ENCODE measurements around the gene PSMA2.
A peak's percentile ranks its signal among the peaks of the same experiment; 100 is the strongest.

Gene PSMA2

DNA sequence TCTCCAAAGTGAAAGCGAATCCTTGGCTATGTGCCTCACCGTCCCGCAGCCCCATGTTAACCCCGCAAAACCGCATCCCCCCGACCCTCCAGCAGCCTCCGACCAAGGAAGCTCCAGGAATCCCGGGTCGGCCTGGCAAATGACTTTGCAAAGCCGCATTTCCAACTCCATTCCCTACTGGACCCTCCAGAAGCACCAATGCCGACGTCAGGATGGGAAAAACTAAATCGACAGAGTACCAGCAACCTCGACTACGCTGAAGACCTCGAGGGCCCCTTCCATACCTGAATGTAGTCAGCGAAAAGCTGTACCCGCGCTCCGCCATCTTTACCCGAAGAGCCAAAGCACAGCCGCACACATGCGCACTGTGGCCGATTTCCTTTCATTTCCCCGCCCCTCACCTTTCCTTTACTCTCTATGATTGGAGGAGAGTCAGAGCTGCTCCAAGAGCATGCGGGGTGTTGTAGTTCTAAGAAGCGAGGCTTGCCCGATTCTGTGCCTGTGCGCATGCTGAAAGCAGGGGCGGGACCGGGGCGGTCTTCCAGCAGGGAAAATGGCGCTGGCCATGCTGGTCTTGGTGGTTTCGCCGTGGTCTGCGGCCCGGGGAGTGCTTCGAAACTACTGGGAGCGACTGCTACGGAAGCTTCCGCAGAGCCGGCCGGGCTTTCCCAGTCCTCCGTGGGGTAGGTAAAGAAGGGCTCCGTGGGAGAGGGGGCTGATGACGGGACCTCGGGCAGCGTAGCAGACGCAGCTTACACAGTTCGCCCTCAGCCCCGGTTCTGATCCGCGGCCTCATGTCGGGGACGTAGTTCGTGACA, at the start of gene PSMA2, which contains the start of gene MRPL32:
Gene PSMA2 (minus strand): TSS at position 341 of the 818 bp plus-strand sequence. CDS start 16 bp downstream, at position 325.
Gene MRPL32 (plus strand): TSS at position 543 of the 818 bp plus-strand sequence. CDS start 11 bp downstream, at position 554.
- TF ChIP-seq, protein P1, sequence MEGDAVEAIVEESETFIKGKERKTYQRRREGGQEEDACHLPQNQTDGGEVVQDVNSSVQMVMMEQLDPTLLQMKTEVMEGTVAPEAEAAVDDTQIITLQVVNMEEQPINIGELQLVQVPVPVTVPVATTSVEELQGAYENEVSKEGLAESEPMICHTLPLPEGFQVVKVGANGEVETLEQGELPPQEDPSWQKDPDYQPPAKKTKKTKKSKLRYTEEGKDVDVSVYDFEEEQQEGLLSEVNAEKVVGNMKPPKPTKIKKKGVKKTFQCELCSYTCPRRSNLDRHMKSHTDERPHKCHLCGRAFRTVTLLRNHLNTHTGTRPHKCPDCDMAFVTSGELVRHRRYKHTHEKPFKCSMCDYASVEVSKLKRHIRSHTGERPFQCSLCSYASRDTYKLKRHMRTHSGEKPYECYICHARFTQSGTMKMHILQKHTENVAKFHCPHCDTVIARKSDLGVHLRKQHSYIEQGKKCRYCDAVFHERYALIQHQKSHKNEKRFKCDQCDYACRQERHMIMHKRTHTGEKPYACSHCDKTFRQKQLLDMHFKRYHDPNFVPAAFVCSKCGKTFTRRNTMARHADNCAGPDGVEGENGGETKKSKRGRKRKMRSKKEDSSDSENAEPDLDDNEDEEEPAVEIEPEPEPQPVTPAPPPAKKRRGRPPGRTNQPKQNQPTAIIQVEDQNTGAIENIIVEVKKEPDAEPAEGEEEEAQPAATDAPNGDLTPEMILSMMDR (IDR thresholded peaks at IDR 0.05; ENCODE audit: borderline replicate concordance, insufficient read depth, low read depth, low read length) = no peak

DNA sequence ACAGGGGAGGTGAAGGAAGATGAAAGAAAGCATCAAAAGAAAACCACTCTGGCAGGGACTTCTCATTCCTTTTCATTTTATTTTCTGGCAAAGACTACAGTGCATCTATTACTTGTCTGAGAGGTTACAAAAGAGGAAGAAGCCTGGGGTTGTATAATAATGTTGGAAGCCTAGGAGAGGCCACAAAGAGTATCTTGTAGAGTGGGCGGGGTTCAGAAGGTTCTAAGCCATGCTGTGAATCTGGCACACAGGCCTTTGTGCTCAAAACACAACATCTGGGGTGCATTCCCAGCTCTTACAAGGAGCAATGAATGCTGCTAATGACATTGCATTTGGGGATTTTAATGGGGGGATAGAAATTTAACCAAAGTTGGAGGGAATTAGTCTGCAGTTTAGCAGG, 49.6 kb upstream of the PSMA2 start:
- no peak overlapping the region for H3K4me3 ChIP-seq (ENCODE audit: low read depth, low read length)

More for the DNA sequence above, at the start of gene PSMA2, which contains the start of gene MRPL32:
- H3K4me3 ChIP-seq (ENCODE audit: low read depth, low read length) = peak within 1 kb of the TSS; percentile 78

DNA sequence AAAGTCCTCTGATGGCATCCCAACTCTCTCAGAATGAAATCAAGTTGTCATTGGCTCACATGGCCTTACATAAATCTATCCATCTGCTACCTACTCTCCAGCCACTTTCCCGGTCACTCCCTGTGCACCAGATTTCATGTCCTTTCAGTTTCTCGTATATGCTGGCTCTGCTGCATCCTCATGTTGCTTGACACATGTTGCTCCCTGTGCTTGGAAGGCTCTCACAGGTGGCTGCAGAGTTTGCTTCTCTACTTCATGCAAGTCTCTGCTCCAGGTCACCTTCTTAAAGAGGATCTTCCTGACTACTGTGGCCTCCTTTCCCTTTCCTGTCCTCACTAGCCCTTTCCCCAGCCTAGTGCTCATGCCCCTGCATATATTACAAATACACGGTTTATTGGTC, 48.5 kb upstream of the PSMA2 start:
- H3K4me3 ChIP-seq (ENCODE audit: low read depth, low read length) = no peak overlapping the region
- TF ChIP-seq, protein P1 (IDR thresholded peaks at IDR 0.05; ENCODE audit: borderline replicate concordance, insufficient read depth, low read depth, low read length) = no peak

More for the DNA sequence above, 49.6 kb upstream of the PSMA2 start:
- TF ChIP-seq, protein P1 (IDR thresholded peaks at IDR 0.05; ENCODE audit: borderline replicate concordance, insufficient read depth, low read depth, low read length) = no peak

DNA sequence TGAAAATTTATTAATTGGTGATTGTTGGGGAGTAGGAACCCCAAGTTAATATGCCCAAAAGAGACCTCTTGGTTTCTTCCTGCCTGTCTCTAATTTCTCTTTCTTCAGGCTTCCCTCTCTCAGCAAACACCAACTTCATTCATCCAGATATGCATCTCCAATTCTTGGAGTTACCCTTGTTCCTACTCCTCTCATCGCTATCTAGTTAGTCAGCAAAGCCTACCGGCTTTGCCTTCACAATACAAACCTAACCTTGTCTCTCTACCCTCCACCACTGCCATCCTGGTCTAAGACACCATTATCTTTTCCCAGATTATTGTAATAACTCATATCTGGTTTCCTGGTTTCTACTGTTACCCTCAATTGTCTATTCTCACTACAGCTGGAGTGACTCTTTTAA, 48.1 kb upstream of the PSMA2 start:
- H3K4me3 ChIP-seq (ENCODE audit: low read depth, low read length) = no peak overlapping the region
- TF ChIP-seq, protein P1 (IDR thresholded peaks at IDR 0.05; ENCODE audit: borderline replicate concordance, insufficient read depth, low read depth, low read length) = no peak

DNA sequence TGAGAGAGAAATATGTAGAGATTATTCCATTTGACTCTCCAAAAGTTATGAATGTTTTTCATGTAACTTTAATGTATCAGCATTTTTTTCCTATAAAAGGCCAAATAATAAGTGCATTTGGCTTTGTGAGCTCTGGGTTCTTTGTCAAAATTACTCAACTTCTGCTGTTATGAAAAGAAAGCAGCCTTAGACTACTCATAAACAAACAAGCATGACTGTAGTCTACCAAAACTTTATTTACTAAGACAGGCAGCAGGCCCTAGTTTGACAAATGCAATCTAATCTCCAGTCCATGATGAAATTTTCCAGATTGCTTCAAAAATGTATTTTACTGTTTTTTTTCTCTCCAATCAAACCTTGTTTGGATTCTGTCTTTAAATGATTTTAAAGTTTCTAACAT, 46.5 kb upstream of the PSMA2 start:
- TF ChIP-seq, protein P1 (IDR thresholded peaks at IDR 0.05; ENCODE audit: borderline replicate concordance, insufficient read depth, low read depth, low read length) = no peak

DNA sequence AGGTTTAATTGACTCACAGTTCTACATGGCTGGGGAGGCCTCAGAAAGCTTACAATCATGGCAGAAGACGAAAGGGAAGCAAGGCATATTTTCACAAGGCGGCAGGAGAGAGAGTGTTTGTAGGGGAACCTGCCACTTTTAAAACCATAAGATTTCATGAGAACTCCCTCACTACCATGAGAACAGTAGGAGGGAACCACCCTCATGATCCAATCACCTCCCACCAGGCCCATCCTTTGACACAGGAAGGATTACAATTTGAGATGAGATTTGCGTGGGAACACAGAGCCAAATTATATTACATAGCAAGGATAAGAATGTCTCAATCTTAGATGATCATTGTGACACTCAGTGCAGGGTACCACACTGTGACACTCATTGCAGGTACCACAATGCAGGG, 44.4 kb upstream of the PSMA2 start:
- TF ChIP-seq, protein P1 (IDR thresholded peaks at IDR 0.05; ENCODE audit: borderline replicate concordance, insufficient read depth, low read depth, low read length) = no peak
- no peak overlapping the region for H3K4me3 ChIP-seq (ENCODE audit: low read depth, low read length)

More for the DNA sequence above, 46.5 kb upstream of the PSMA2 start:
- H3K4me3 ChIP-seq (ENCODE audit: low read depth, low read length) = no peak overlapping the region

Data from GM12875 (cell line).